Measurements from ENCODE around the gene ZNF479.
"Not testable (repeated sequence)": the region's sequence is repeated elsewhere in the genome, so short reads cannot be mapped to it uniquely, and the experiment has no call there.

The ZNF479 gene

GRCh38 chr7:57132336-57132735 lies at the start of gene ZNF479:
ZNF479 (minus strand) TSS chr7:57132436; CDS start chr7:57132324, 112 bp downstream.
- not testable (repeated sequence) for DNase-seq

- no peak for DNase-seq
Observed at GRCh38 chr7:57182031-57182430, 49.8 kb upstream of the ZNF479 start.

GRCh38 chr7:57181281-57181680 lies 49.0 kb upstream of the ZNF479 start:
- DNase-seq: no peak

GRCh38 chr7:57179776-57180415 lies 47.7 kb upstream of the ZNF479 start:
- DNase-seq: no peak

- DNase-seq: no peak
Observed at GRCh38 chr7:57178768-57179139, 46.5 kb upstream of the ZNF479 start.

- no peak for DNase-seq
Observed at GRCh38 chr7:57177856-57178767, 45.9 kb upstream of the ZNF479 start.

- no peak for DNase-seq
Observed at GRCh38 chr7:57176928-57177635, 44.8 kb upstream of the ZNF479 start.

- no peak for DNase-seq
Observed at GRCh38 chr7:57165285-57165899, 33.2 kb upstream of the ZNF479 start.

- not testable (repeated sequence) for DNase-seq
Observed at GRCh38 chr7:57120123-57120784, 12.0 kb downstream of the ZNF479 start.

Data from DMS53 (cell line).